HEK293 (cell line): Measurements from ENCODE around the gene SERTAD2.

ENCODE experiments used
- CTCF ChIA-PET: fragments of 350-600 bp; formaldehyde crosslinking; extraction: SDS; loops from one replicate; lab custom pipeline; 2021; ENCODE audit warnings: antibody characterized with exemption; lab: Yijun Ruan, JAX
- POLR2A ChIA-PET: fragments of 300-600 bp; formaldehyde crosslinking; extraction: SDS; loops from one replicate; lab custom pipeline; 2020; ENCODE audit warnings: antibody characterized with exemption, inconsistent platforms; lab: Yijun Ruan, JAX
- H3K27ac ChIP-seq: fragments of 200-500 bp; sonication (Bioruptor generic); 2 replicates; pipeline ENCODE4 v1.5.1; 2014; ENCODE audit warnings: low read depth, low read length, control low read depth, inconsistent platforms; ENCODE audit errors: extremely low read depth
- H3K36me3 ChIP-seq, 2 experiments: fragments of 200-500 bp in 1 of 2; sonication (Bioruptor generic) in 1 of 2; 1 replicate in 1 of 2; 2 replicates in 1 of 2; pipeline ENCODE4 v1.5.1; 2014 to 2017; ENCODE audit warnings: inconsistent platforms in 2 of 2, low read length in 2 of 2; ENCODE audit not compliant: control insufficient read depth in 2 of 2, insufficient read depth in 1 of 2
- H3K4me1 ChIP-seq: fragments of 200-500 bp; sonication (Bioruptor generic); 2 replicates; pipeline ENCODE4 v1.5.1; 2014; ENCODE audit warnings: mild to moderate bottlenecking, low read length, inconsistent platforms; ENCODE audit not compliant: control insufficient read depth, insufficient read depth
- H3K4me3 ChIP-seq: 2 replicates; pipeline ENCODE4 v1.5.1; 2011; ENCODE audit warnings: low read depth, mild to moderate bottlenecking, control low read depth, low read length, moderate library complexity
- H3K9me3 ChIP-seq: fragments of 200-500 bp; sonication (Bioruptor generic); 2 replicates; pipeline ENCODE4 v1.5.1; 2014; ENCODE audit warnings: low read depth, low read length, inconsistent platforms; ENCODE audit not compliant: control insufficient read depth, insufficient read depth
- BCL11A ChIP-seq: fragments of 450-650 bp; formaldehyde crosslinking; IDR thresholded peaks from 2 replicates; pipeline ENCODE4 v1.5.1; 2016; ENCODE audit warnings: low read depth, missing biosample characterization, missing genetic modification characterization
- MYNN ChIP-seq: fragments of 450-650 bp; formaldehyde crosslinking; IDR thresholded peaks from 2 replicates; pipeline ENCODE4 v1.5.1; 2016; ENCODE audit warnings: missing biosample characterization, missing genetic modification characterization, borderline replicate concordance
- RBAK ChIP-seq: fragments of 450-650 bp; formaldehyde crosslinking; IDR thresholded peaks from 2 replicates; pipeline ENCODE4 v1.5.1; 2016; ENCODE audit warnings: missing biosample characterization, missing genetic modification characterization
- REPIN1 ChIP-seq: fragments of 450-650 bp; formaldehyde crosslinking; IDR thresholded peaks from 2 replicates; pipeline ENCODE4 v1.5.1; 2017; ENCODE audit warnings: missing biosample characterization, missing genetic modification characterization, low read depth
- SCRT2 ChIP-seq: fragments of 450-650 bp; formaldehyde crosslinking; IDR thresholded peaks from 2 replicates; pipeline ENCODE4 v1.5.1; 2016; ENCODE audit warnings: missing biosample characterization, missing genetic modification characterization
- ZBTB20 ChIP-seq: fragments of 450-650 bp; formaldehyde crosslinking; IDR thresholded peaks from 2 replicates; pipeline ENCODE4 v1.5.1; 2016; ENCODE audit warnings: missing biosample characterization, missing genetic modification characterization
- ZBTB48 ChIP-seq: fragments of 450-650 bp; formaldehyde crosslinking; IDR thresholded peaks from 2 replicates; pipeline ENCODE4 v1.5.1; 2016; ENCODE audit warnings: missing biosample characterization, missing genetic modification characterization
- ZNF350 ChIP-seq: fragments of 450-650 bp; formaldehyde crosslinking; IDR thresholded peaks from 2 replicates; pipeline ENCODE4 v1.5.0; 2017; ENCODE audit warnings: missing biosample characterization, mild to moderate bottlenecking, missing genetic modification characterization
- ZNF473 ChIP-seq: fragments of 450-650 bp; formaldehyde crosslinking; IDR thresholded peaks from 2 replicates; pipeline ENCODE4 v1.5.1; 2017; ENCODE audit warnings: missing biosample characterization, missing genetic modification characterization
- ZNF548 ChIP-seq: fragments of 450-650 bp; formaldehyde crosslinking; IDR thresholded peaks from 2 replicates; pipeline ENCODE4 v1.5.1; 2016; ENCODE audit warnings: missing biosample characterization, missing genetic modification characterization
- ZNF596 ChIP-seq: fragments of 450-650 bp; IDR thresholded peaks from 2 replicates; pipeline ENCODE4 v1.5.0; 2018; ENCODE audit warnings: missing biosample characterization, mild to moderate bottlenecking, missing genetic modification characterization, moderate library complexity
- ZNF600 ChIP-seq: fragments of 450-650 bp; formaldehyde crosslinking; IDR thresholded peaks from 2 replicates; pipeline ENCODE4 v1.5.1; 2016; ENCODE audit warnings: missing biosample characterization, missing genetic modification characterization
- ZNF664 ChIP-seq: fragments of 450-650 bp; formaldehyde crosslinking; IDR thresholded peaks from 2 replicates; pipeline ENCODE4 v1.5.1; 2016; ENCODE audit warnings: missing biosample characterization, missing genetic modification characterization
- ZNF670 ChIP-seq: fragments of 450-650 bp; formaldehyde crosslinking; IDR thresholded peaks from 2 replicates; pipeline ENCODE4 v1.5.1; 2016; ENCODE audit warnings: missing biosample characterization, missing genetic modification characterization, low read depth
- ZNF830 ChIP-seq: fragments of 450-650 bp; IDR thresholded peaks from 2 replicates; pipeline ENCODE4 v1.5.0; 2018; ENCODE audit warnings: missing biosample characterization, missing genetic modification characterization, low read depth, mild to moderate bottlenecking, moderate library complexity
- ZSCAN16 ChIP-seq: fragments of 450-650 bp; formaldehyde crosslinking; IDR thresholded peaks from 2 replicates; pipeline ENCODE4 v1.5.1; 2016; ENCODE audit warnings: missing biosample characterization, missing genetic modification characterization
- TF ChIP-seq, protein P1 (sequence below): fragments of 450-650 bp; formaldehyde crosslinking; IDR thresholded peaks from 2 replicates; pipeline ENCODE4 v1.5.1; 2017; ENCODE audit warnings: missing biosample characterization, missing genetic modification characterization
- TF ChIP-seq, protein P2 (sequence below): fragments of 450-650 bp; formaldehyde crosslinking; IDR thresholded peaks from 2 replicates; pipeline ENCODE4 v1.5.1; 2016; ENCODE audit warnings: missing biosample characterization, missing genetic modification characterization
- TF ChIP-seq, protein P3 (sequence below): fragments of 450-650 bp; formaldehyde crosslinking; IDR thresholded peaks from 2 replicates; pipeline ENCODE4 v1.5.1; 2016; ENCODE audit warnings: missing biosample characterization, missing genetic modification characterization
- TF ChIP-seq, protein P4 (sequence below): fragments of 450-650 bp; formaldehyde crosslinking; IDR thresholded peaks from 2 replicates; pipeline ENCODE4 v1.5.1; 2016; ENCODE audit warnings: missing biosample characterization, missing genetic modification characterization, borderline replicate concordance

The SERTAD2 gene

DNA sequence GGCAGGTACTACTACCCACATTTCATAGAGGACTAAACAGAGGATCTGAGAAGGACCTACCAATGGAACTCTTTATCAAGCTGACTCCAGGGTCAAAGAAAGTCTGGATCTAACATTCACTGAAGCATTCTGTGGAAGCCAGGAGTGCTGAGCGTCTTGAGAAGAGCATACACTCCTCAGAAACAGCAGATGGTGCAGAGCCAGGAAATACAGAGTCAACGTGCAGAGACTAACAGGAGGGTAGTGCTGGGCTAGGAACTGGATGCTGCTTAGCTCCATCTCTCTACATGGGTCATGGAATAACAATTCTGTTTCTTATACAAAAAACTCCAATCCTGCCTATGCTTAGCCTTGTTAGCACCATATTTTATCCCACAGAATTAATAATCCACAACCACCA, 5.5 kb upstream of the SERTAD2 start:
- CTCF ChIA-PET = no interaction called here
- Histone ChIP-seq H3K4me3 (no peak overlapping the region), H3K4me1 (peaks cover 8% of the 10 kb centered on the region), H3K36me3 (no peaks in the 10 kb centered on the region), H3K27ac (no peak overlapping the region), H3K9me3 (no peaks in the 10 kb centered on the region)
- TF ChIP-seq ZNF830 = no peak
- peak; percentile 43; the same call in 1 of the 2 replicates for TF ChIP-seq ZNF600
- POLR2A ChIA-PET = no interaction called here

DNA sequence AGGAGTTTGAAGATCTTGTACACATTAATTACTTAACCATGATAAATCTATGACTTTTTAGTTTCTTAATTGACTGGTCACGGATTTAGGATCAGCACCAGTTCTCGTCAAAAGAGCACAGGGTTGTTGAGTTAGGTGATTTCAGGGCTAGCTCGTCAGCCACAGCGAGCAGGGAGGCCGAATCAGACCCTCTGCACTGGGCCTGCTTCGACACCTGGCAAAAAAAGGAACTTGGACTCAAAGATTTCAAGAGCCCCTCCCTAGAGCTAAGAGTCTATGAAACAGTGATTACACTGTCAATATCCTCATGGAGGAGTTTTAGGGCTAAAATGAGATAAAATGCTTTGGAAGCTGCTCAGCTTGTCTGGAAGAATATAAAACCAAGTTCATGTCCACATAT, 4.6 kb upstream of the SERTAD2 start:
- CTCF ChIA-PET = interaction anchor here (1.0 to 1.2 kb wide), 2 partner anchors 12 to 151 kb away, joined by 3 to 6 read pairs; no protein-coding TSS in a partner anchor
- Histone ChIP-seq H3K27ac (no peak overlapping the region), H3K4me3 (no peak overlapping the region), H3K9me3 (no peaks in the 10 kb centered on the region), H3K36me3 (no peaks in the 10 kb centered on the region), H3K4me1 (peaks cover 8% of the 10 kb centered on the region)
- POLR2A ChIA-PET = interaction anchor here (1.1 kb wide), 1 partner anchor 93 kb away, joined by 4 read pairs; no protein-coding TSS in a partner anchor
- TF ChIP-seq, protein P1, sequence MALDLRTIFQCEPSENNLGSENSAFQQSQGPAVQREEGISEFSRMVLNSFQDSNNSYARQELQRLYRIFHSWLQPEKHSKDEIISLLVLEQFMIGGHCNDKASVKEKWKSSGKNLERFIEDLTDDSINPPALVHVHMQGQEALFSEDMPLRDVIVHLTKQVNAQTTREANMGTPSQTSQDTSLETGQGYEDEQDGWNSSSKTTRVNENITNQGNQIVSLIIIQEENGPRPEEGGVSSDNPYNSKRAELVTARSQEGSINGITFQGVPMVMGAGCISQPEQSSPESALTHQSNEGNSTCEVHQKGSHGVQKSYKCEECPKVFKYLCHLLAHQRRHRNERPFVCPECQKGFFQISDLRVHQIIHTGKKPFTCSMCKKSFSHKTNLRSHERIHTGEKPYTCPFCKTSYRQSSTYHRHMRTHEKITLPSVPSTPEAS (tag by site-specific recombination) = no peak
- TF ChIP-seq RBAK (no peak), ZNF596 (tag by site-specific recombination) (no peak)

DNA sequence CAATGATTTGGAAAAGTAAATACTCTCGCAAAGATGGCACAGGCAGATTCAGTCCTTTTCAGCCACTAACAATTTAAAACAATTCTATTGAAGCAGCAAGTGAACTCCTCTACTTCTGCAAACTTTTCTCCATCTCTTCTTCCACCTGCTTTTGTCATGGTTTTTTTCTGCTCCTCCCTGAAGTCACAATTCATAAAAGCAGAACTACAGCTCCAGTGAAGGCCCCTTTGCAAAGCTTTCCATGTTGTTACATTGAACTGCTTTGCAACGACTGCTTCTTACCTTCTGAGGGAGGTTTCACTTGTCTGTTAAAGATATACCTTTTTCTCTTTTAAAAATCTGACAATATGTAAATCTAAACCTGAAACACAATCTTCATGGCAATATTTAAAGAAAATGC, 3.7 kb upstream of the SERTAD2 start:
- POLR2A ChIA-PET = interaction anchor here (1.1 kb wide), 1 partner anchor 94 kb away, joined by 4 read pairs; no protein-coding TSS in a partner anchor
- no peaks in the 10 kb centered on the region for H3K9me3 ChIP-seq
- no peaks in the 10 kb centered on the region for H3K36me3 ChIP-seq
- H3K4me1 ChIP-seq = peaks cover 8% of the 10 kb centered on the region
- H3K27ac ChIP-seq = no peak overlapping the region
- TF ChIP-seq ZNF670 (tag by site-specific recombination) = no peak
- TF ChIP-seq MYNN (tag by site-specific recombination) = no peak
- no peak for TF ChIP-seq REPIN1 (tag by site-specific recombination)
- TF ChIP-seq BCL11A (tag by site-specific recombination) = no peak
- TF ChIP-seq ZNF350 = no peak
- TF ChIP-seq, protein P2, sequence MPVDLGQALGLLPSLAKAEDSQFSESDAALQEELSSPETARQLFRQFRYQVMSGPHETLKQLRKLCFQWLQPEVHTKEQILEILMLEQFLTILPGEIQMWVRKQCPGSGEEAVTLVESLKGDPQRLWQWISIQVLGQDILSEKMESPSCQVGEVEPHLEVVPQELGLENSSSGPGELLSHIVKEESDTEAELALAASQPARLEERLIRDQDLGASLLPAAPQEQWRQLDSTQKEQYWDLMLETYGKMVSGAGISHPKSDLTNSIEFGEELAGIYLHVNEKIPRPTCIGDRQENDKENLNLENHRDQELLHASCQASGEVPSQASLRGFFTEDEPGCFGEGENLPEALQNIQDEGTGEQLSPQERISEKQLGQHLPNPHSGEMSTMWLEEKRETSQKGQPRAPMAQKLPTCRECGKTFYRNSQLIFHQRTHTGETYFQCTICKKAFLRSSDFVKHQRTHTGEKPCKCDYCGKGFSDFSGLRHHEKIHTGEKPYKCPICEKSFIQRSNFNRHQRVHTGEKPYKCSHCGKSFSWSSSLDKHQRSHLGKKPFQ (tag by site-specific recombination) = no peak
- TF ChIP-seq, protein P3, sequence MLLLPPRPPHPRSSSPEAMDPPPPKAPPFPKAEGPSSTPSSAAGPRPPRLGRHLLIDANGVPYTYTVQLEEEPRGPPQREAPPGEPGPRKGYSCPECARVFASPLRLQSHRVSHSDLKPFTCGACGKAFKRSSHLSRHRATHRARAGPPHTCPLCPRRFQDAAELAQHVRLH (tag by site-specific recombination) = no peak
- no peak for TF ChIP-seq ZSCAN16 (tag by site-specific recombination)
- no peak for TF ChIP-seq ZNF664
- TF ChIP-seq ZNF473 (tag by site-specific recombination) = no peak
- TF ChIP-seq, all 188 proteins: peak for 0
- CTCF ChIA-PET = interaction anchor here (1.0 to 1.2 kb wide), 2 partner anchors 11 to 152 kb away, joined by 3 to 6 read pairs; no protein-coding TSS in a partner anchor
- no peak overlapping the region for H3K4me3 ChIP-seq

DNA sequence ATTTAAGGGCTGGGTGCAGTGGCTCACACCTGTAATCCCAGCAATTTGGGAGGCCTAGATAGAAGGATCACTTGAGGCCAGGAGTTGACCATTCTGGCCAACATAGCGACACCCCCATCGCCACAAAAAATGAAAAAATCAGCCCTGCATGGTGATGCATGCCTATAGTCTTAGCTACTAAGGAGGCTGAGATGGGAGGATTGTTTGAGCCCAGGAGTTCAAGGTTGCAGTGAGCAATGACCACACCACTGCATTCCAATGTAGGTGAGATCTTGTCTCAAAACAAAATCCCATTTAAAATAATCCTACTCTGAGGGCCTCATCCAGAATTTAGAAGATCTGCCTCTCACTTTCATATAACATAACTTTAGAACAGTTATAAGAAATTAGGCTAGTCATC, 2.7 kb upstream of the SERTAD2 start:
- ChIA-PET CTCF (interaction anchor here (0.5 to 2.5 kb wide), 8 partner anchors 10 to 131 kb away, joined by 3 to 10 read pairs (median 6); no protein-coding TSS in a partner anchor), POLR2A (interaction anchor here (8.5 kb wide), 1 partner anchor 93 kb away, joined by 177 read pairs; no protein-coding TSS in a partner anchor)
- Histone ChIP-seq H3K27ac (no peak overlapping the region), H3K36me3 (no peaks in the 10 kb centered on the region), H3K9me3 (no peaks in the 10 kb centered on the region), H3K4me3 (no peak overlapping the region), H3K4me1 (peaks cover 8% of the 10 kb centered on the region)
- TF ChIP-seq SCRT2 (tag by site-specific recombination) (no peak), ZNF664 (no peak), ZBTB20 (no peak), ZBTB48 (tag by site-specific recombination) (no peak), ZNF350 (no peak), ZNF548 (tag by site-specific recombination) (no peak)
- TF ChIP-seq, protein P4, sequence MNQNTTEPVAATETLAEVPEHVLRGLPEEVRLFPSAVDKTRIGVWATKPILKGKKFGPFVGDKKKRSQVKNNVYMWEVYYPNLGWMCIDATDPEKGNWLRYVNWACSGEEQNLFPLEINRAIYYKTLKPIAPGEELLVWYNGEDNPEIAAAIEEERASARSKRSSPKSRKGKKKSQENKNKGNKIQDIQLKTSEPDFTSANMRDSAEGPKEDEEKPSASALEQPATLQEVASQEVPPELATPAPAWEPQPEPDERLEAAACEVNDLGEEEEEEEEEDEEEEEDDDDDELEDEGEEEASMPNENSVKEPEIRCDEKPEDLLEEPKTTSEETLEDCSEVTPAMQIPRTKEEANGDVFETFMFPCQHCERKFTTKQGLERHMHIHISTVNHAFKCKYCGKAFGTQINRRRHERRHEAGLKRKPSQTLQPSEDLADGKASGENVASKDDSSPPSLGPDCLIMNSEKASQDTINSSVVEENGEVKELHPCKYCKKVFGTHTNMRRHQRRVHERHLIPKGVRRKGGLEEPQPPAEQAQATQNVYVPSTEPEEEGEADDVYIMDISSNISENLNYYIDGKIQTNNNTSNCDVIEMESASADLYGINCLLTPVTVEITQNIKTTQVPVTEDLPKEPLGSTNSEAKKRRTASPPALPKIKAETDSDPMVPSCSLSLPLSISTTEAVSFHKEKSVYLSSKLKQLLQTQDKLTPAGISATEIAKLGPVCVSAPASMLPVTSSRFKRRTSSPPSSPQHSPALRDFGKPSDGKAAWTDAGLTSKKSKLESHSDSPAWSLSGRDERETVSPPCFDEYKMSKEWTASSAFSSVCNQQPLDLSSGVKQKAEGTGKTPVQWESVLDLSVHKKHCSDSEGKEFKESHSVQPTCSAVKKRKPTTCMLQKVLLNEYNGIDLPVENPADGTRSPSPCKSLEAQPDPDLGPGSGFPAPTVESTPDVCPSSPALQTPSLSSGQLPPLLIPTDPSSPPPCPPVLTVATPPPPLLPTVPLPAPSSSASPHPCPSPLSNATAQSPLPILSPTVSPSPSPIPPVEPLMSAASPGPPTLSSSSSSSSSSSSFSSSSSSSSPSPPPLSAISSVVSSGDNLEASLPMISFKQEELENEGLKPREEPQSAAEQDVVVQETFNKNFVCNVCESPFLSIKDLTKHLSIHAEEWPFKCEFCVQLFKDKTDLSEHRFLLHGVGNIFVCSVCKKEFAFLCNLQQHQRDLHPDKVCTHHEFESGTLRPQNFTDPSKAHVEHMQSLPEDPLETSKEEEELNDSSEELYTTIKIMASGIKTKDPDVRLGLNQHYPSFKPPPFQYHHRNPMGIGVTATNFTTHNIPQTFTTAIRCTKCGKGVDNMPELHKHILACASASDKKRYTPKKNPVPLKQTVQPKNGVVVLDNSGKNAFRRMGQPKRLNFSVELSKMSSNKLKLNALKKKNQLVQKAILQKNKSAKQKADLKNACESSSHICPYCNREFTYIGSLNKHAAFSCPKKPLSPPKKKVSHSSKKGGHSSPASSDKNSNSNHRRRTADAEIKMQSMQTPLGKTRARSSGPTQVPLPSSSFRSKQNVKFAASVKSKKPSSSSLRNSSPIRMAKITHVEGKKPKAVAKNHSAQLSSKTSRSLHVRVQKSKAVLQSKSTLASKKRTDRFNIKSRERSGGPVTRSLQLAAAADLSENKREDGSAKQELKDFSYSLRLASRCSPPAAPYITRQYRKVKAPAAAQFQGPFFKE (tag by site-specific recombination) = no peak
